SHP77 (cell line): ENCODE data around the gene ARHGAP15.

Experiments used
- DNase-seq, 2 experiments: peaks; one replicate each; lab custom pipeline; 2025; lab: John Stamatoyannopoulos, UW

Gene ARHGAP15

DNA sequence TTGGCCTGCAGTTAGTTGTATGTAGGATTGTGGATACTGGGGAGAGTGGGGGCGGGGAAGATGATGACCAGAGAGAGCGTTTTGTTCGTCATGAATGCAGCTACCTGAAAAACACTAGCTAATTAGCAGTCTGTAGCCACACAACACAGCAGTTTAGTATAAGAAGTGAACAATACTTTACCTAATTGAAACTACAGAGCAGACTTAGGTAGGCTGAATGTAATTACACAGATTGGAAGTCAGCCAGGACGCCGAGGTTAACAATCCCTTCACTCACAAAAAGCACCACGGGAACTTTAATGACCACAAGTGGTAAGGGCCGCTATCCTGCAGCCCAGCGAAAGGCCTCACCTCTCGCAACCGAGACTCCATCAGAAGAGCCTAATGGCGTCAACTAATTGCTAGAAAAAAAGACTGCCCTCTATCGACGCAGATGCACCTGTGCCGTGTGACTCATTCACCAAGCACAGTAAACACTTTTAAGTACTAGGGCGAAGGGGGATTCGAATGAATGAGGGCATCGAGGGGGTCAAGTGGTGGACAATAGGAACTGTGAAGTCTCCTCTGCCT lies 591.0 kb downstream of the ARHGAP15 start:
- DNase-seq: no peak

DNA sequence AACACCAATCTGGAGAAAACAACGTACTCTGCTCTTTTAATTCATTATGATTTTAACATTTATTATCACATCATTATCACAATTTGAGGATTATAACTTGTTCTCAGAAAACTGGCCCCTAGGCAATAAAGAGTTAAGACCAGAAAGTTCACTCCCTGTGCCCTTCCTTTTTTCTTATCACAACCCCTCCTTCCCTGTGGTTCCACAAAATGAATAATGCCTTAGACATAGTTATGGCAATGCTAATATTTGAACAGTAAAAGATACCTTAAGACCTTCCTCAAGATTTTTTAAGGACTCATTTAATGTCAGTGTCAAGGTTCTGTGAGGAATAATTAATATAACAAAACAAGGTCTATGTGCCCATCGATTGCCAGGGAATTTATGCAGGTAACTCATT lies 596.2 kb downstream of the ARHGAP15 start:
- DNase-seq: no peak

DNA sequence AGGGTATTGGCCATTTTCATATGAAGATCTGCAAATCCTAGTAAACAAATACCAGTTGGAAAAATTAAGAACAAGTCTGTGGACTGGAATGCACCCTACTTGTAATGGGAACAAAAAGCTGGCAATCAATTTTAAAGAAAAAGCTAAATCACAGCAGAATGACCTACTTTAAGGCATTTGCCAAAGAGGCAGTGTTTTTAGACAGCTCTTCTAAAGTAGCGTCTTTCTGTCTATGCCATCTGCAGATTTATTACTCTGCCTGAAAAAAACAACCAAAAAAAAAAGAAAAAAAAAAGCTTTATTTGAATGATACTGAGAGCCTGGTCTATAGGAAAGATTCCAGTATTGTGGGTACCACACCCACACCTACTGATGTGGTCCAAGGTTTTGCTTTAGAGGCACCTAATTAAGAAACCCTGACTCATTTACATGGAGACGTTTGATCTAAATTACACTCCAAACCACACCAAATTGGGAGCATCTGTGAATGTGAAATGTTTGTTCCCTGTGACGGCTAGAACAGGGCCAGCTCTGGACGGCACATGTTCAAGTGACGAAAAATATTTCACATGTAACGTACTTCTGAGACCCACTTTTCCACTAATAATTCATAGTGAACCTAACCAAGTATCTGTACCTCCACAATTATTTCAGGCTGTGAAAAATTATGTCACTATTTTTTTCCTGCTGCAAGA lies 597.1 kb downstream of the ARHGAP15 start:
- DNase-seq: no peak

DNA sequence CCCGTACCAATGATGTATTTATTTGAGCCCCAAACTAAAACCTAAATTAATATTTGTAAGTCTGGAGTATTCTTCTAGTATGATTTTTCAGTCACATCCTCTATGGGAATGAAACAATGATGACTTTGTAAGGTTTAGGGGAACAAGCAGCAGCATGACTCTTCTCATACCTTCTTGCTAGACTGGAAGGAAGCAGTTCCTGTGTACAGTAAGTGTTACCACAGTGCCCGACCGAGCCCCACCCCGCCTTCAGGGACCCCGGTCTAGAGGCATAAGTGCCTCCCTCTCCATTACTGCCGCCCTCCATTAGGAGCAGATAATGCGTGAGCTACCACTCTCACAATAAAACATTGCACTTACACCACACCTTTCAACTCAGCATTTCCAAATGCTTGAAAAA lies 599.3 kb downstream of the ARHGAP15 start:
- no peak for DNase-seq

DNA sequence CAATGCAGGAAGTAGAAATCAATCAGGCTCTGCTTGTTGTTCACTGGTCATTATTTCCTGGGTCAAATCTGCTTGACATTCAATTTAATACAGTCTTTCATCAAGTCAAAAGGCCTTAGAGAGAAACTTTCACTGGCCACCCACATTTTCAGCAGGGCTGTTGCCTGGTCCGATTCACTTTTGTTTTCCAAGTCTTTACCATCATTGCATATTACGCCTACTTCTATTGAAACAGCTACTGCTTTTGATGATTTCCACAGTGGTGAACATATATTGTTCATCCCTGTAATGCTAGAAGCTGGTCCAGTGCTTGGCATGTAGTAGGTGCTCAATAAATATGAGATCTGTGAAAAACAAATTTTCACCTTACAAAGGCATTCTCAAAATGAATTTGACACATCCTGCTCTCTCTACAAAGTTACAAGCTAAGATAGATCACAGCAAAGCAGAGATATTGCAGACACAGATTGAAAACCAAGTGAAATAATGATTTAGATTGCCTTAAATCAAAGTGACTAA lies 600.1 kb downstream of the ARHGAP15 start:
- no peak for DNase-seq

DNA sequence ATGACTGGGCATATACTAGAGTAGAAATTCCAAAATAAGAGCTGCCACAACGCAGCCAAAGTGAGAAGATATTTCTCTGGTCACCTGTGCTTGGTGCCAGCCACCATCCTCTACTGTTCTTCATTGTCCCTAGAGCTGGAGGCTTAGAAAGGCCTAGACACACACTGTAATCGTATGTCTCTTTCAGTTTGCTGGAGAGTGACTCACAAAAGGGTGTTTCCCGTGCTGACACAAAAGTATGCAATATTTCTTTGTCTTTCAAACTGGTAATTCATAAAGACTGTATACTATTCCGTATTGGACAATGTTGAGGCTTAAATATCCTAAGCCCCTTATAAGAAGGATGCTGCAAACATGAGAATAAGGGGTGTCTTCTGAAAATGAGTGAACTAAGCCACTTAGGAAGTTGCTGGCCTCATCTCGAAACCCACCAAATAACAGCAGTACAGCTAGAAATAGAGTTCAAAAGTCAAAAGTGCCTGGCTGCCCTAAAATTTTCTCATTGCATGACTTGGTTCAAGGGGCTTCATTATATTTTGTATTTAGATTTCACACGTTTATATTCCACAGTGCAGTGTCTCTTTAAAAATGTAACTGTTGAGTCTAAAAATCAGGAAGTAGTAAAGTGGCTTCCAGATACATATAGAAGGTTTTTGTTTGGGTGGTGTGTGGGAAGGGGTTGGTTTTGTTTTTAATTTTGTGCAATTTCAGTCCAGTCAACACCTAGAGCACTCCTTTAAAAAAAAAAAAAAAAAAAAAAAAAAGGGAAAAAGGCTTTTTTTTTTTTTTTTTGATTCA lies 601.1 kb downstream of the ARHGAP15 start:
- DNase-seq: no peak

DNA sequence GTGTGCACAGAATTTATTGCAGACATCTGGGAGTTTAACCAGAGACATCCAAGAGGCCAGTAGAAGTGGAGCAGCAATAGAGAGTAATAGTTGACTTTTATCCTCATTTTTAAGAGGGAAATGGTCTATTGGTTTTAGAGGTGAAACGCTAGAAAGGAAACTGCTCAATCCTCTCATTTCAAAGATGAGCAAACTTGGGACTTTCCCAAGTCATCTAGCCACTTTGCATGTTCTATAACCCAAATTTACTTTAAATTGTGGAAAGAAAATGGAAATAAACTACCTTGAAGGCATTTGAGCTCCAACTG lies 601.7 kb downstream of the ARHGAP15 start:
- no peak for DNase-seq

DNA sequence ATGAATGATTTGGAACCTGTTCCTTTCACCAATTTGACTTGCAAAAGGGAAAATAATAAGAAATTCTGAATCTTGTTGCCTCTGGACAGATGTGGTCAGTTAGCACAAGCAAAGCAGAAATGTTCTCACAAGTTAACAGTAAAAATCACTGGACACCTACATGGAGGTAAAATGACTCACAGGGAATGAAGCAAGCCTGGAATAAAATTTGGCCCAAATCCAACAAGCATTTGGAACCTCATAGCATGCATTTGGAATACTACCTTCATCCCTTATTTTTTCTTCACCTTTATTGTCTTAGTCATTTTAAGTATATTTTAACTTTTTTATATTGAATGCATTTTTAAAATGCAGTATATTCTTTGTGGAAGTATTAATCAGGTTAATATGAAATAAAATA lies 602.9 kb downstream of the ARHGAP15 start:
- DNase-seq: no peak

DNA sequence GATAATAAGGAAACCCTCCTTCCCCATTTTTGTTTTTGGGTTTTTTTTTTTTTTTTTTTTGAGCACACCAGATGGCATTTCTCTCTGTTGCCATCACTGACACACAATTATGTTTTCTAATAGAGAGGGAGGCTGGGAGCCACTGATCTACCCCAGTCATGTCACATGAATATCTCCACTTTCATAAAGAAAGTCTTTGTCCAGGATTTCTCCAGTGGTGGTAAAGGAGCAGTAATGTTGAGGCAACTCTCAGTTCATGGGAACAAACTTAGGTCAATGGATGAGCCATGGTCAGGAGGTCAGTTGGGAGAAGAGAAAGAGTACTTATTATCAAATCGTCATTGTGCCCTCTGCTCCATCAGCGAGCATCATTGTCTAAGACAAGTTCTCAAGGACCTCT lies 603.7 kb downstream of the ARHGAP15 start:
- no peak for DNase-seq

DNA sequence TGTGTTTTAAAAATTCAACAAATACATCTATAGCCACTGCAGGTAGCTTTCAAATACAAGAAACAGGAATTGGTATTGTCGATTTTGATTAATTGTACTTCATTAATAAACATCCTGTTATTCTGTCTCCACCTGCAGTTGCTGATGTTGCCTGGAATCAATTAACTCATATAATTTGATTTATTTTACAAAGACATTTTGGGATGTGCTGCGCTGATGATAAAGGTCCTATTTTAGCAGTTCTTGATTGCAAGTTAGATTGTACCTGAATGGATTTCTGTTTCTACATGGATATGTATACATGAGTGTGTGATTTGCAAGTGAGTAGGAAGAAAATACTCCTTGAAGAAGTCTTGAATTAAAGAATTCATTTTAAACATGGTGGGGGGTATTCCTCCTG lies 605.3 kb downstream of the ARHGAP15 start:
- no peak for DNase-seq

DNA sequence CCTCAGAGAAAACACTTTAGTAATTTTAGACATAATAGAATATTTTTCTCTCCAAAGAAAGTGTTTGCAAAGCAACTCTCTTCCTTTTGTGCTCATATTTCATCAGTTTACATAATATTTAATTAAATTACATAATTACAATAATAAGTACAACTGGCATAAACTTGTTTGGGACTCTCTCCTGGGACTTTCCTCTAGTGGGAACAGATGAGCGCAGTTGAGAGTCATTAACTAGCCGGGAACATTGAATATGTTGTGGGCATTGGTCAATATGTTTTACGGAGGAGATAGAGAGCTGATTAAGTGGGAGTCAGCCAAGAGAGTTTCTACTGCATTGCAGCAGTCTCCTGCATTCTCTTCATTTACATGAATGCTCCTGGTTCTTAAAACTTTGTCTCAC lies 607.7 kb downstream of the ARHGAP15 start:
- no peak for DNase-seq

DNA sequence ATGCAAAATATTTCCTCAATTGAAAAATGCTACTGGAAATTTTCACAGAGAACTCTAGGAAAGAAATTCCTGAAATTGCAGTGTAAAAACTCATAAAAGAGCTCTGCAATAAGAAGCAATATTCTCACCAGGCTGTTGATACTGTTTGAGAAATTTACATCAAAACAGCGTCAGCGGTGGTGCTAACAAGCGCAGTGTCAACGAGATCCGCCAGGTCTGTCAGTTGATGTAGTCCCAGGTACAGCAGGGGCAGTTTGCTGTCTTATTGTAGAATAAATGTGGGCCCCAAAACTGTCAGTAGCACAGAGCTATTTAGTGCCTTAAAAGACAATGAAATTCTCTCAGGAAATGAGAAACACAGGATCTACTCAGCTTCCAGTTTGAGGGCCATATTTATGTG lies 611.2 kb downstream of the ARHGAP15 start:
- DNase-seq: no peak

DNA sequence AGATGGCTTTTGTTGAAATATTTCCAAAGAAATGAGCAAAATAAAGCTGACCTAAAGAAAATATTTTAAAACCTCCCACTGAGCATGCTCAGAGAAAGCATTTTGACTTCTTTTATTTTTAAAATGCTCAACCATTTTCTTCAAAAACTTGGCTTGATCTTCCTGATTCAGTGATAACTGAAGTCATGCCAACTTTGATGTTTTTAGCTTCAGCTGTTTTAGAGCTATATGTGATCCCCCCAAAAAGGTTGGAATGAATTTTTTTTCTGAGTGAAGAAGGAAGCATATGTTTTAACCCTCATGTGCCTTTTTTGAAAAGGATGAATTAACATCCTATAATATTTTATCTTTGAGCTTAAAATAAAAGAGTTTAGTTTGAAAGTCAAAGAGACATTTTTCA lies 612.0 kb downstream of the ARHGAP15 start:
- DNase-seq: no peak

DNA sequence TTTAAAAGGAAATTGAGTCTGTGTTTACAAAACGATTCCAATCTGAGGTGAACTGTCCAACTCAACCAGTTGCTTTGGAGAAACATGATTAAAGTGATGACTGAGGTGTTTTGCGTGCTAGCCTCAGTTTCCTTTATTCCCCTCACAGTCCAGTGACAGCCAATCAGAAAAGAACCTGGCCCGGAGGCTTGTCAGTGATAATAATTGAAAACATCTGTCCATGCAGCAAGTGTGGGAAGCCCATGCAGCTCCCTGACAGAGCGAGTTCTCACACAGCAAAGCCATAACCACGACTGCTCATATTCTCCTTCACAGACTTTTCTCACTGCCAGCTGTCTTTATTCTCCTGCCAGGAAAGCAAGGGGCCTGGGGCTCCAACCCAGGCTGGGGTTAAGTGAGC lies 613.4 kb downstream of the ARHGAP15 start:
- DNase-seq: no peak

DNA sequence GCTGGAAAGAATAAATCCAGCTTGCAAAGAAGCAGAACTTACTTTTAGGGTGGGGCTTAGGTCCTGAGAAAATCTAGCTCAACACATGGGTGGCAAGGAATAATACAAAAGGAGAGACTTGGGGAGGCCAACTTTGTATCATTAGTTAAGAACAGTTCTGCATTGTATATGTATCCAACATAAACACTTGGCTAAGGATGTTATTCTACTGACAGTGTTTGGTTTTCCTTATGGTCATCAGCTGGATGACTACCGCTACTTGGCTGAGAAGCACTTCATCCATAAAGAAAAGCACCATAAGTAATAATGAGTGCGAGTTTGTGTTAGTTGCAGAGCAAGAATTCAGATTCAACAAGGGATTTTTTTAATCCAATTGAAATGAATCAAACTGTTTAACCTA lies 614.9 kb downstream of the ARHGAP15 start:
- DNase-seq: no peak

DNA sequence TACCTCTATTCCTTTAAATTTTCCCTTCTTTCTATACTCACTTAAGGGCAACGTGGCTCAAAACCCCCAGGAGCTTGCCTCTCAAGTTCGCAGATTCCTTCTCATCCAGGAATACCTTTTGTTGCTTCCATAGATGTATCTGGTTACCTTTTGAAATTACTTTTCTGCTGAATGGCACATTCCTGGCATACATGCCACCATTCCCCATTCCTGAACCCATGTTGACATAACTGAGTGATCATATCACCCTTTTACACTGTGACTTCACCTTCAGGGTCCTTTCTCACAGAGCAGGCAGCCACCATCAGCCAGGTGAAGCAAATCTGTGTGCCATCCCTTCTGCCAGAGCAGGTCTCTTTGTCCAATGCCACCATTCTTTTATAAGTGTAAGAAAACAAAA lies 615.8 kb downstream of the ARHGAP15 start:
- no peak for DNase-seq

DNA sequence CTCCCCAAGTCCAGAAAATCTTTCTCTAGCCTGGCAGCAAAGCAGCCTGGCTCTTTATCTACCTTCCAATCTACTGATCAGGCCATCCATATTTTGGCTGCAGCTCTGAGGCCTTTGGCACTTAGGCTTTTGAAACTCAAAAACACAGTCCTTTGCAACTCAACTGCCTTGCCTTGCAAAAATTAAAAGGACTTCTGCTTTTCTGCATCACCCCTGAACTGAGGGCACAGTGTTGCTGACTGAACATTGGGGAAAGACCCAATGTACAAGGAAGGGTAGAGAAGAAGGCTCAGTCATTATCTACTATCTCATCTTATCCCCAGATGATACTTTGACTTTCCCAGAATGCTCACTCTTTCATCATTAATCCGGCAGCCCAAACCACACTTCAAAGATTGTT lies 625.5 kb downstream of the ARHGAP15 start:
- DNase-seq: no peak

DNA sequence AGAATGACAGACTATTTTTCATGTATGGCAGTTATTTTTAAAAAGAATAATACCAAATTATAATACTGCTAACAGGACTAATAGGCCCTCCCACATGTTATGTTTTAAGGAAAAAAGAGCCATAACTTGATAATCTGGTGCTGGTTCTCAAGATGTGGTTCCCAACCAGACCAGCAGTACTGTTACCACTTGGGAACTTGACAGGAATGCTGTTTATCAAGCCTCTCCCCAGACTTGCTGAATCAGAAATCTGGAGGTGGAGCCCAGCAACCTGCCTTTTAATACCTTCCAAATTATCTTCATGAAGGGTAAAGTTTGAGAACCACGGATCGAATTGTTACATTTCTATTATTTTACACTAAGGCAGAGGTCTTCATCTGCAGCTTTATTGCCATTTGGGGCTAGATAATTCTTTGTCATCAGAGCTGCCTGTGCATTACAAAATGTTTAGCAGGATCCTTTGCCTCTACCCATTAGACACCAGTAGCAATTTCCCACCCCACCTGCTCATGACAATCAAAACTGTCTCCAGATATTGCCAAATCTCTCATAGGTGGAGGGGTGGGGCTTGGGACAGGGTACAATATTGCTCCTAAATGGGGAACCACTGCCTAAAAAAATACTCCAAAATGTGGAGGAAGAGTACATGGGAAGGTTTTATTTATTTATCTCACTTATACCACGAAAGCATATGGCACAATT lies 629.6 kb downstream of the ARHGAP15 start:
- no peak for DNase-seq

DNA sequence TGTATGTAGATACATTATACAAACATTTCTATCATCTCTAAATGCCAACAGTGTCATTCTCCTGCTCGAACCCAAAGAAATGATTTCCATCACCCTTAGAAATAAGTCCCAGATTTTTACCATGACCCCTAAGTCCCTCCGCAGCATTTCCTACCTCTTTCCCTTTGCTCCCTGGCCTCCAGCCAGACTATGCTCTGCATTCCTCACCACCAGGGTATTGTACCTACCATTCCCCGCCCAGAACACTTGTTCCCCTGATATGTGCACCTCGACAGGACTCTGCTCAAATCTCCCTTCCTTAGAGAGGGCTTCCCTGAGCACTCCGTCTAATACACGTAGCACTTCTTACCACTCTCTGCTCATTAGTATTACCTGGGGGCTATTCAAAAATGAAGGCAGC lies 630.2 kb downstream of the ARHGAP15 start:
- DNase-seq: no peak

DNA sequence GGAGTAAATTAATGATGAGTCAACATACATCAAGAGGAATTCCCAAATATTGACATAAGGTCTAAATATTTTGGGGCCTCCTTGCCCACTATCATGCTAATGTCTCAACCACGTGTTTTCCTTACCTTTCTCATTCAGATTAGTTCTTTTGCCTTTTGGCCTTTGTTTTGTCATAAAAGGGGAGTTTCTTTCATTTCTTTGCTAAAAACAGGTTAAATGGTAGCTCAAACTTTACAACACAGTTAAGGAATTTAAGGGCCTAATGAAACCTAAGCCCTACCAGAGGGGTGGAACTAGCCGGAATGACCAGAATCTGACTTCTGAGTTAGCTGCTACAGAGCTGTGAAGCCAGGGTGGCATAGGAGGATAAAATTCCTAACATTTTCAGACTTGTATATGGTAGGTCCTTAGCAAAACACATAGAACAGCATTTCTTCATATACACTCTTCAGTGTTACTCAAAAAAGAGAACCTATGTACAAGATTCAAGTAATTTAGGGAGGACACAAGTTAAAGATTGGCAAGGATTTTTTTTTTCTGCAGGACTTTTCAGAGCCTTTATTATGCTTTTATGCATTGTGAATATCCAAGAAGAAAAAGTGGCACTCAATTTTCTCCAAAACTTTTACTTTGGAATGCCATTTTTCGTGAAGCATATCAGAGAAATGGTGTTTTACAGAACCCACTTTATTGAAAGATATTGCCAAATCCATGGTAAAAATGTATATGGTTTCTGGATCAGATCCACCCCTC lies 633.1 kb downstream of the ARHGAP15 start:
- no peak for DNase-seq

DNA sequence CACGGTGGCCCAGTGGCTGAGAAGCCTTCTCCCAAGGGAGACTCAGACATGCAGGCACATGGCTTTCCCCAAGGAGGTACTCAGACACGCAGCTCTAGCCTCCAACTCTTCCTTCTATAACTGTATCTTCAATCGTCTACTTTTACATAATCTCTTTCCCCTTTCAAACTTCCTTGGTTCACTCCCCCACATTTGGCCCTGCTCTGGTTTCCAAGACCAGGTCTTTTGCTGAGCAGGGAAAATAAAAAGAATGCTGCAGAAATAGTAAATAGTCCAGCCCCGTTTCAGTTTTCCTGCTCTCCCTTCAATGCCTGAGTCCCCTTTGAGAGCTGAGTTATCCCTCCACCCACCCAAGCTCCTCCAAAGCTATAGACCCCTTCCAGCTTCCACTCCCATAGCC lies 635.0 kb downstream of the ARHGAP15 start:
- no peak for DNase-seq

DNA sequence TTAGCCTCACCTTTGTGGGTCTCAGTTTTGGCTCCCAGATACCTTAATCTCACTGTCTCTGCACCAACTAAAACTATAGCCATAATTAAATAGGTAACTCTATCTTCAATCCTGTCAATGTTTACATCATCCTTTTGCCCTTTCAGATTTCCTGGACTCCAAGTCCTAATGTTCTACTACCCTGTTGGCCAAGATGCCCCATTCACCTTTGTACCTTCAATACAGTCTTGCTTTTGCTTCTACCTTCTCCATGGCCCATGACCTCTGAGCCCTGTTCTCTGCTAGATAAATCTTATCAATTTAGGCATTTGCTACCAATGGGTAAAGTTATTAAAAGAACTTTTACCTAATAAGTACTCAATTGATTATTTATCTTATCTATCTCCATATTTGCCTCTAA lies 635.5 kb downstream of the ARHGAP15 start:
- DNase-seq: no peak
